Fibroblast of mammary gland (primary cell): ENCODE data around the gene TAT.

Experiments used
- DNase-seq: peaks from one replicate; pipeline ENCODE4 v3.0.0-alpha.2; 2010; ENCODE audit warnings: low read depth
- H3K4me3 ChIP-seq: 2 replicates; pipeline ENCODE4 v1.5.1; 2011; ENCODE audit warnings: low read depth, mild to moderate bottlenecking, low read length, moderate library complexity; ENCODE audit not compliant: control insufficient read depth
- TF ChIP-seq, protein P1 (sequence below): conservative IDR thresholded peaks from 2 replicates; pipeline ENCODE4 v1.5.1; 2011; ENCODE audit warnings: low read depth, low read length, inconsistent platforms; ENCODE audit not compliant: control insufficient read depth, insufficient read depth

The TAT gene

DNA sequence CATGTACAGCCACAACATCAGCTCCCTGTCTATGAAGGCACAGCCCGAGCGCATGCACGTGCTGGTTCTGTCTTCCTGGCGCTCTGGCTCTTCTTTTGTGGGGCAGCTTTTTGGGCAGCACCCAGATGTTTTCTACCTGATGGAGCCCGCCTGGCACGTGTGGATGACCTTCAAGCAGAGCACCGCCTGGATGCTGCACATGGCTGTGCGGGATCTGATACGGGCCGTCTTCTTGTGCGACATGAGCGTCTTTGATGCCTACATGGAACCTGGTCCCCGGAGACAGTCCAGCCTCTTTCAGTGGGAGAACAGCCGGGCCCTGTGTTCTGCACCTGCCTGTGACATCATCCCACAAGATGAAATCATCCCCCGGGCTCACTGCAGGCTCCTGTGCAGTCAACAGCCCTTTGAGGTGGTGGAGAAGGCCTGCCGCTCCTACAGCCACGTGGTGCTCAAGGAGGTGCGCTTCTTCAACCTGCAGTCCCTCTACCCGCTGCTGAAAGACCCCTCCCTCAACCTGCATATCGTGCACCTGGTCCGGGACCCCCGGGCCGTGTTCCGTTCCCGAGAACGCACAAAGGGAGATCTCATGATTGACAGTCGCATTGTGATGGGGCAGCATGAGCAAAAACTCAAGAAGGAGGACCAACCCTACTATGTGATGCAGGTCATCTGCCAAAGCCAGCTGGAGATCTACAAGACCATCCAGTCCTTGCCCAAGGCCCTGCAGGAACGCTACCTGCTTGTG is 40.0 kb downstream of the TAT start:
- no peak overlapping the region for H3K4me3 ChIP-seq
- no peak for DNase-seq
- TF ChIP-seq, protein P1, sequence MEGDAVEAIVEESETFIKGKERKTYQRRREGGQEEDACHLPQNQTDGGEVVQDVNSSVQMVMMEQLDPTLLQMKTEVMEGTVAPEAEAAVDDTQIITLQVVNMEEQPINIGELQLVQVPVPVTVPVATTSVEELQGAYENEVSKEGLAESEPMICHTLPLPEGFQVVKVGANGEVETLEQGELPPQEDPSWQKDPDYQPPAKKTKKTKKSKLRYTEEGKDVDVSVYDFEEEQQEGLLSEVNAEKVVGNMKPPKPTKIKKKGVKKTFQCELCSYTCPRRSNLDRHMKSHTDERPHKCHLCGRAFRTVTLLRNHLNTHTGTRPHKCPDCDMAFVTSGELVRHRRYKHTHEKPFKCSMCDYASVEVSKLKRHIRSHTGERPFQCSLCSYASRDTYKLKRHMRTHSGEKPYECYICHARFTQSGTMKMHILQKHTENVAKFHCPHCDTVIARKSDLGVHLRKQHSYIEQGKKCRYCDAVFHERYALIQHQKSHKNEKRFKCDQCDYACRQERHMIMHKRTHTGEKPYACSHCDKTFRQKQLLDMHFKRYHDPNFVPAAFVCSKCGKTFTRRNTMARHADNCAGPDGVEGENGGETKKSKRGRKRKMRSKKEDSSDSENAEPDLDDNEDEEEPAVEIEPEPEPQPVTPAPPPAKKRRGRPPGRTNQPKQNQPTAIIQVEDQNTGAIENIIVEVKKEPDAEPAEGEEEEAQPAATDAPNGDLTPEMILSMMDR: no peak

DNA sequence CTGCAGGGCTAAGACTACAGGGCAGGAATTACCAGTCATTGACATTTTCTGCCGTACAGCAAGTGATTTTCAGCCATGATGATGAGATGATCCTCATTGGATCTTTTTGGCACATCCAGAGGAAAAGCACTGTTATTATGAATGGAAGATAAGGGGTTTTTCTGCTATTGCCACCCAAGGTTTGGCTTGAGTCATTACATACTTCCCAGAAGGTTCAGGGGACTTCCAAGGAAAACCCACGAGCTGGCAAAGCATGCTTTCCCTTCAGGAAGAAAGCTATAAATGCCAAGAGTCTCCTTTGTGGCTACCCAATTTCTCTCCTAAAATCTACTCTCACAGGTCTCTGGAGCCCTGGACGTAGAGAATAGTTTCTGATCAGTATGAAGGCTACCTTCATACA is 44.5 kb downstream of the TAT start:
- H3K4me3 ChIP-seq: no peak overlapping the region
- TF ChIP-seq, protein P1: no peak
- DNase-seq: no peak

GRCh38 chr16:71528863-71529262 is 48.0 kb downstream of the TAT start:
- TF ChIP-seq, protein P1: no peak
- no peak for DNase-seq
- H3K4me3 ChIP-seq: no peak overlapping the region

- H3K4me3 ChIP-seq: no peak overlapping the region
- DNase-seq: no peak
- TF ChIP-seq, protein P1: no peak
These were observed 48.6 kb downstream of the TAT start for GRCh38 chr16:71528257-71528656.

DNA sequence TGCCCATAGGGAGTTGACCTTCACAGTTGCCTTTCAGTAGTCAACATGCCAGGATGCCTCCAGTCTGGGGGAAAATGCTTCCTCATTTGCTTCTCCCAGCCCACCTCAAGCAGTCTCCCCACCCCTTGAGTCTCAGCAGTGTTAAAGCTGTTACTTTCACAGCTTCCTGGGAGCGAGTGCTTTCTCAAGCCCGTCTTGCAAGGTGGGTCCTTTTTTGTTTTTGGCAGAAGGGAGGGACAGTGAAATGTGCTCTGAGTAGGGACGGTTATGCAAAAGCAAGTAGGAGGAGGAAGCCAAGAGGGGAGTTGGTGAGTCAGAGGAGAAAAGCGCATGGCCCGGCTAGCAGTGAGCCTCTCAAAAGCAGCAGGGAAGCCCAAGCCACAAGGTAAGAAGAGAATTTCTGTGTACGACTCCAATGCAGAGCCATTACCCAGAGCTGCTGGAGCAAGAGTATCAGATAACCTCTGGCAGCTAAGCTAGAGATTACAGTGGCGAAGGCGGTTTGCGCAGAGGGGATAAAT is 50.7 kb downstream of the TAT start, which contains the start of gene CHST4:
Gene CHST4 (plus strand): TSS at position 316 of the 521 bp plus-strand sequence. CDS start 10,252 bp downstream, outside the sequence.
- TF ChIP-seq, protein P1: no peak
- no peak within 1 kb of the TSS for H3K4me3 ChIP-seq
- peak; percentile 55 for DNase-seq

DNA sequence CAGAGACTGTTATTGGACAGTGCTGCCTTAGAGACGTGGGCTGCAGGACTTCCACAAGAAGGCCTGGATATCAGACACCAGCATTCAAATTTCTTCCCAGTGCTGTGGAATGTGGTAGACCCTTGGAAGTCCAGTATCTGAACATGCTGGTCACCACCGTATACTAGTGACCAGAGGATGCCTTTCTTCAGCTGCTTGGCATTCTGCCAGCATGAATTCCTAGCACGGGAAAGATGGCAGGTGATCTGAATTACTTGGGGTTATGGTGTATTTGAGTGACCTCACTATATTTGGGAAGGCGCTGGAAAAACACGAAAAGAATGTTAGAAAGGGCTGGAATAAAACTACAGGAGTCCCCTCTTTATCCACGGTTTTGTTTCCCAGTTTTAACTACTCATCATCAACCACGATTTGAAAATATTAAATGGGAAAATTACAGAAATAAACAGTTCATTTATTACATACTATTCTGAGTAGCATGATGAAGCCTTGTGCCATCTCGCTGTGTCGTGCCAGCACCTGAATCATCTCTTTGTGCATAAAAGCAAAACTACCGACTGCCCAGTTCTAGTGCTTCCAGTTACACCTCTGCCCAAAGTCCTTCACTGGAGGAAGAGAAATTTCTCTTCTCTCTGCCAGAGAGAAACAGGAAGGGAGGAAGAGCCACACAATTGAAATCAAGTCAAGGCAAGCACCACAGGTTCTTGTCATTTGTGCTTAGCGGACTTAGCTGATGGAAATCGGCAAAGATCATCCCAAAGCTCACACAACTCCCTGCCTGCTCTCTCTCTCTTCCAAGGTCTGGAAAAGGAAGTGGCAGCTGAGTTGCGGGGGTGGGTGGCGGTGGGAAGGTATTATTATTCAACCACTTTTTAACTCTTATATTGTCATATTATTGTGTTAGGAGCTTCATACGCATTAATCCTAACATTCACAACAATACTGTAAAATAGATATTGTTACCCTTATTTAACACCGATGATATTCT is 52.0 kb downstream of the TAT start:
- TF ChIP-seq, protein P1: no peak
- no peak overlapping the region for H3K4me3 ChIP-seq
- no peak for DNase-seq
